SW480 (cell line): ENCODE data around the gene NKX6-2.

Experiments used
- DNase-seq: peaks from one replicate; pipeline ENCODE4 v3.0.0-alpha.2; 2016; ENCODE audit warnings: low spot score

Gene NKX6-2

DNA sequence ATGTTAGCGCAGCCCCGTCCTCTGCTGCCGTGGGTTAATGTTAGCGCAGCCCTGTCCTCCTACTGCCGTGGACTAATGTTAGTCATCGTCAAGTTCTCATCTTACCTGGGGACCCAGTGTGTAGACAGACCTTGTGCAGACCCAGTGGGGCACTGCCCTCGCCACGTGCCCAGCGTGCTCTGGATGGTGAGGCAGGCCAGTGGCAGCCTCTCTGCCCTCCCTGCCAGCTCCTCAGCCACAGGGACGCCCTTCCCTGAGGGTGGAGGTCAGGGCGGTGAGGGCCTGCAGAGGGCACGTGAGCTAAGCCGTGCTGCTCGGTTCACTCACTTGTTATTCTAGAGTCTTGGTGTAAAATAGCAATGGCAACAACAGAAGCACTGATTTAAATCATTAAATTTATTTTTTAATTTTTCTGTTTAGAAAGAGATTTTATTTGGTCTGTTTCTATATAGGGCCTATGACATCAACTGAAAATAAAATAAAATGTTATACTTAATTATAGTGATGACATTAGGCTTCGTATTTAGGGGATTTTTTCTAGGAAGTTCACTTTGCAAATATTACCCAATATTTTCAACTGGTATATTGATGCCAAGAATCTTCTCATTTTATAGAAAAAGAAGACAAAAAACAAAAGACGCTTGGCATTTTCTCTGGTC lies 48.4 kb downstream of the NKX6-2 start:
- DNase-seq: no peak

DNA sequence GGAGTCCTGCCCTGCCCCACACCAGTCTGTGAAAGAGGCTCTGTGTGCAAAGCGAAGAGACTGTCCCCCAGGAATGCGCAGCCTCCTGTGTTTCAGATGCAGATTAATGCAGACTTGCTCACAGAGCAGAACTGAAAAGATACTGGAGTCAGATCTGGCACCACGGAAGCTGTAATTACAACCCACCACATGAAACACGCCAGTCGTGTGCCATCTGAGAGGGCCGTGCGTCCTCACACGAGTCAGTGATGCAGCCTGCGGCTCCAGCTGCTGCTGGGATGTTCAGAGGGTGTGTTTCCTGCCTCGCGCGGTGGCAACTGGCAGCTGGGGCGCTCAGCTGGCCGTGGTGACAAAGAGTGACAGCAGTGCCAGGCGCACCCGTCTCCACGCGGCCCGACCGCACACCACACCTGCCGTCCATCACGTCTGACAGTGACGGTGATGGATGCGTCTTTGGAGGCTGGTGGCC lies 50.0 kb downstream of the NKX6-2 start:
- no peak for DNase-seq

DNA sequence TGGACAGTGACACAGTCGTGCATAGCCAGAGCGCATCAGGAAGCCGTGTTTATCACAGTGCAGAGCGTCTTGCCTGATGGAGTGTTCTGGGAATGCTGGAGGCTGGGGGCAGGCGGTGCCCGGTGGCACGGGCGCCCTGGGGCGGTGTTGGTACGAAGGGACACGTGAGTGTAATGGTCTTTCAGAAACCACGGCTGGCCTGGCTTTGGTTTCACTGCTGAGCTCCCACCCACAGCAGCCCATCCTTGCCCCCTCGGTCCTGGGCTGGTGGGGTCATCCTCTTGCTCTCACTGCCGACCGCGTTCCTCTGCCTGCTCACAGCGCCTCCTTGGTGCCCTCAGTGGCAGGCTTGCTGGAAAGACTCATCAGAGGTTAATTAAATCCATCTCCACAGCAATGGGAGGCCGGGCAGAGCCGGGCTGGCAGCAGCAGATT lies 50.6 kb downstream of the NKX6-2 start:
- no peak for DNase-seq

DNA sequence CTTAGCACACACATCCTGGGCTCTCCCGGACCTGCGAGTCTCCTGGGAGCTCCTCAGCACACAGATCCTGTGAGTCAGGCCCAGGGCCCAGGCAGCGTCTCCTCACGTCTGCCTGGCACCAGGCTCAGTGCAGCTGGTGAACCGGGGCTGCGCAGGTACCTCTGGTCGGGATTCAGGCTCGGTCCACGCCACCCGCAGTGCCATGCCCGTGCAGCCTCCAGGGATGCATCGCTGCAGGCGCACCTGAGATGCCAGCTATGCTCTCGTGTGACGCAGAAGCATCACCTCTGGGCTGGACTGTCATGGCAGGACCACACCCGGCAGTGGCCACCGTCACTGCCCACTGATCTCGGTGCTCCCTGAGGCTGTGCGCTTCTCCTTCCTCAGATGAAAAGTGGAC lies 52.0 kb downstream of the NKX6-2 start:
- DNase-seq: no peak
